Gastrocnemius medialis (tissue), 4 donors: ENCODE results near the gene CHCHD3.

Source experiments
- CTCF ChIP-seq, 5 experiments: fragments of 450-650 bp in 3 of 5; fragments of 200-600 bp in 2 of 5; sonication (generic) in 2 of 5; IDR thresholded peaks in 4 of 5; conservative IDR thresholded peaks in 1 of 5; 1 replicate in 4 of 5; 2 replicates in 1 of 5; pipeline ENCODE4 v1.5.1; 2016 to 2019; ENCODE audit warnings: antibody characterized with exemption in 5 of 5, mild to moderate bottlenecking in 3 of 5, moderate library complexity in 3 of 5
- POLR2A ChIP-seq, 2 donors: fragments of 450-650 bp; IDR thresholded peaks; one replicate each; pipeline ENCODE4 v1.6.1; 2017; ENCODE audit warnings: antibody characterized with exemption in 2 of 2, mild to moderate bottlenecking in 2 of 2, moderate library complexity in 2 of 2

- TF ChIP-seq CTCF (IDR thresholded peaks at IDR 0.05 in 4 of 5, conservative IDR thresholded peaks at IDR 0.05 in 1 of 5): no peak
- no peak for TF ChIP-seq POLR2A (IDR thresholded peaks at IDR 0.05)
These were observed 215.8 kb downstream of the CHCHD3 start for GRCh38 chr7:132866144-132866531.
